GM03348 (cell line): Measurements from ENCODE around the gene RBPJ.

Experiments
- DNase-seq: peaks from one replicate; pipeline ENCODE4 v3.0.0; 2012; ENCODE audit warnings: low spot score

Gene RBPJ

GRCh38 chr4:26459756-26460530 is 139.1 kb downstream of the RBPJ start:
- peak; percentile 45 for DNase-seq

- no peak for DNase-seq
Measured at GRCh38 chr4:26462874-26463273, 142.1 kb downstream of the RBPJ start.

DNA sequence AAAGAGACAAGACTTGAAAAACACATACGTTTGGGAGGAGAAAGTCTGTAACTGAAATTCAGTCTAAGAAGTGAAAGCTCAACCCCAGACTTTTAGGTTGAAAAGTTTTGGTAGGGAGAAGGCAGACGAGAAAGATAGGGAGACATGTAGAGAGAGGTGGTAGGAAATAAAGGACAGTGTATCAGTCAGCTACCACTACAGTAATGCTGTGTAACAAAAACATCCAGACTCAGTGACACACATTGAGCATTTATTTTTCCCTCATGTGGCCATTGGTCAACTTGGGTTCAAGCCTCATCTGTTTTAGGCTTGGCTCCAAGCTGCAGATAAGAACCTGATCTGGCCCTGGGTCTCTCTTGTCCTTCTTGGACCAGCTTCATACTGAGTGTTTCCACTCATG is 142.6 kb downstream of the RBPJ start:
- DNase-seq = no peak

DNA sequence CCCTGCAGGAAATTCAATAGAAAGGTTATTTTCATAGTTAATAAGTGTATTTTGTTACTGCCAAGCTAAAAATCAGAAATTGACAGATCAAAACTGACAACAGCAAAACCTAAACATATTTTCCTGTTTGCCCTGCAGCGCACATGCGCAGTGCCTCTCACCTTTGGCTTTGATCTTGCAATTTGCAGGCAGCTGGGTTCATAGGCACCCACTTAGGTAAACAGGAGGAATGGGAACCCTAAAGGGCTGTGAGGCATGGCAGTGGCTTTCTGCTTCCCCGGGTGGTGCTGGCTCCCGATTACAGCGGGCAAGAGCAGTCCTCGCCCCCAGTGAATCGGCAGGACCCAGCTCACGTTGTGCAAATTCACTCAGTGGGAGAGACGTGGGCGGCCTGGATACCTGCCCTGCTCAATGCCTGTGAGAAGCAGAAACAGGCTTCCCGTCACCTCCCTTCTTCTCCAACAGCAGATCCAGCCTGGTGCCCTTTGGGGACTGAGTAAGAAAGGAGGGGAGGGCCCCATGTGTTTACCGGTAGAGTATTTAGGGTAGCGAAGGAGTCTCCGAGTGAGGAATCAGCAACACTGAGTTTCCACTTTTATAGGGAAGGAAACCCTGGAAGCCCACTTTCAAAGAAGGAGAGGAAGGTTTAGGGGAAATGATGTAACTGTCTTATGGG is 143.7 kb downstream of the RBPJ start:
- no peak for DNase-seq

GRCh38 chr4:26466578-26467270 is 145.9 kb downstream of the RBPJ start:
- no peak for DNase-seq

- DNase-seq = no peak
Measured at GRCh38 chr4:26467724-26468123, 146.9 kb downstream of the RBPJ start.

- no peak for DNase-seq
Measured at GRCh38 chr4:26468283-26468949, 147.6 kb downstream of the RBPJ start.

DNA sequence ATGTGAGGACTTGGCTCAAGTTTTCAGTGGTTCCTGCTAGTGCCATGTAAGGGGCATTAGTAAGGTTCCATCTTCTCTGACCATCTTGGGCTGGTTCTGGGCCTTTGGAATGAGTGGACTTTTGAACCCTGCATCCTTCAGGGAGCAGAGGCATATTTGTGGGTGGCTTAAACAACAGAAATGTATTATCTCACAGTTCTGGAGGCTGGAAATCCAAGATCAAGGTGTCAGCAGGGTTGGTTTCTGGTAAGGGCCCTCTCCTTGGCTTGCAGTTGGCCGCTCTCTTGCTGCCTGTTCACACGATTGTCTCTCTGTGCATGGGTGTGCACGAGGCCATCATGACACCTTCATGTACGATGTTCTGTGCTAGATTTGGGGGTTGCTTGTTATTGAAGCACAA is 148.2 kb downstream of the RBPJ start:
- no peak for DNase-seq

DNA sequence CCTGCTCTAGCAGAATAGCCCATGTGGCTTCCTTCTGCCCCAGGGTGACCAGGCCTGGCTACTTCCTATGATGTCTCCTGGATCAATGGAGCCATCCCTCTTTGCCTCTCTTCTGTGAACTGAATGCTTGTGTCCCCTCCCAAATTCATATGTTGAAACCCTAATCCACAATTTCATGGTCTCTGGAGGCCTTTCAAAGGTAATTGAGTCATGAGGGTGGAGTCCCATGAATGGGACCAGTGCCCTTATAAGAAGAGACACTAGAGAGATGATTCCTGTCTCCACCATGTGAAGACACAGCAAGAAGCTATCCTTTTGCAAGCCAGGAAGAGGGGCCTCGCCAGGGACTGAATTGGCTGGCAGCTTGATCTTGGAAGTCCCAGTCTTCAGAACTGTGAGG is 151.1 kb downstream of the RBPJ start:
- no peak for DNase-seq

DNA sequence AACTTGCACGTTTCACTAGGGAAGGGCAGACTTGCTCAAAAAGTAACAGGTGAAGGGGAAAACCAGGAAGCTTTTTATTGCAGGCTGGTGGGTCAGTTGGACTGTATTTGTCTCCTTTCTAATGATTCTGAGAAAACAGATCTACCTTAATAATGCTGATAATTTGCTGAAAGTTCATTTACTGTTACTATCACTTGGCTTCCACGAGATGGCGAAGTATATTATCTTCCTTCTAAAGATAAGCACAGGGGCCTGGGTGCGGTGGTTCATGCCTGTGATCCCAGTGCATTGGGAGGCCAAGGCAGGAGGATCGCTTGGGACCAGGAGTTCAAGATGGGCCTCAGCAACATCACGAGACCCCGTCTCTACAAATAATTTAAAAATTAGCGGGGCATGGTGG is 153.1 kb downstream of the RBPJ start:
- DNase-seq = no peak

DNA sequence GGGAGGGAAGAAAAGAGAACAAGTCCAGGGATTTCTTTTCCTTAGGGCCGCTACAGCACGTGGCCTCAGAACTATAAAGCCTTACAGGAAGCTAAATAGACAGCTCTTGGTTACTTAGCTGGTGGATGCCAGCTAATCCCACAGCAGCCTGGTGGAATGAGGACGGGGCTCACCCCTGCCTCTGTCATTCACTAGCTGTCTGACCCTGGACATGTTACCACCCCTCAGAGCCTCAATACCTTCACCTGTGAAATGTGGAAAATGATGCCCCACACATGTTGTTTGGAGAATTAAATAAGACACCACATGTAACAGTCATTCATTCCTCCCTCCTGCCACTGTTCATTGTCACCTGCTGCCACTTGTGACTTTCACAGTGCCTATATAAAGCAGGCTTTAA is 153.7 kb downstream of the RBPJ start:
- no peak for DNase-seq

GRCh38 chr4:26475716-26476115 is 154.9 kb downstream of the RBPJ start:
- DNase-seq = no peak

GRCh38 chr4:26476545-26476944 is 155.7 kb downstream of the RBPJ start:
- no peak for DNase-seq

- no peak for DNase-seq
Measured at GRCh38 chr4:26478330-26478729, 157.5 kb downstream of the RBPJ start.

- no peak for DNase-seq
Measured at GRCh38 chr4:26482508-26483462, 162.0 kb downstream of the RBPJ start.

- peak; percentile 47 for DNase-seq
Measured at GRCh38 chr4:26484032-26484515, 163.3 kb downstream of the RBPJ start.

GRCh38 chr4:26484516-26484915 is 163.7 kb downstream of the RBPJ start:
- no peak for DNase-seq
